HepG2 (cell line): Measurements from ENCODE around the gene METTL23. TPM values are rescaled to one million over a fixed set of nuclear protein-coding genes. Genes with fewer than 3 reads are reported as not detected.
A peak's percentile ranks its signal among the peaks of the same experiment; 100 is the strongest.

ENCODE experiments used
- CBX1 ChIP-seq: IDR thresholded peaks from one replicate; pipeline ENCODE4 v1.6.1; 2016; ENCODE audit warnings: antibody characterized with exemption, low read depth
- CEBPB ChIP-seq: IDR thresholded peaks from 2 replicates; pipeline ENCODE4 v1.6.1; 2011; ENCODE audit warnings: low read depth, low read length, improper control_type of control experiment, borderline replicate concordance
- E2F2 ChIP-seq: sonication (generic); formaldehyde crosslinking; IDR thresholded peaks from 2 replicates; pipeline ENCODE4 v1.4.0; 2020; ENCODE audit warnings: missing genetic modification reagents, borderline replicate concordance
- FOXK1 ChIP-seq: sonication (generic); formaldehyde crosslinking; IDR thresholded peaks from 2 replicates; pipeline ENCODE4 v1.4.0; 2020; ENCODE audit warnings: low read depth, missing genetic modification reagents, borderline replicate concordance
- HCFC1 ChIP-seq: fragments of 150-350 bp; IDR thresholded peaks from 2 replicates; pipeline ENCODE4 v1.6.1; 2014; ENCODE audit warnings: low read depth, low read length
- IRF2 ChIP-seq: IDR thresholded peaks from 2 replicates; pipeline ENCODE4 v1.6.1; 2018; ENCODE audit warnings: missing genetic modification reagents, missing compliant biosample characterization
- KLF12 ChIP-seq: sonication (generic); formaldehyde crosslinking; IDR thresholded peaks from 2 replicates; pipeline ENCODE4 v1.4.0; 2020; ENCODE audit warnings: missing genetic modification reagents, borderline replicate concordance
- MXD1 ChIP-seq: sonication (generic); formaldehyde crosslinking; IDR thresholded peaks from 2 replicates; pipeline ENCODE4 v1.4.0; 2020; ENCODE audit warnings: mild to moderate bottlenecking, missing genetic modification reagents
- MXD4 ChIP-seq: IDR thresholded peaks from 2 replicates; pipeline ENCODE4 v1.6.1; 2016; ENCODE audit warnings: mild to moderate bottlenecking, missing biosample characterization, missing genetic modification reagents
- PCBP2 ChIP-seq: fragments of 200-400 bp; formaldehyde crosslinking; optimal IDR thresholded peaks from 2 replicates; pipeline ENCODE3; 2018; ENCODE audit warnings: low read length, low read depth; ENCODE audit not compliant: poor library complexity, severe bottlenecking
- SIN3A ChIP-seq: IDR thresholded peaks from 2 replicates; pipeline ENCODE4 v1.6.1; 2011; ENCODE audit warnings: low read depth, mild to moderate bottlenecking, control low read depth, low read length, borderline replicate concordance
- SKI ChIP-seq: fragments of 450-650 bp; IDR thresholded peaks from one replicate; pipeline ENCODE4 v1.6.1; 2018; ENCODE audit warnings: mild to moderate bottlenecking; ENCODE audit not compliant: partially characterized antibody
- SNAPC2 ChIP-seq: sonication (generic); formaldehyde crosslinking; IDR thresholded peaks from 2 replicates; pipeline ENCODE4 v1.8.1; 2022; ENCODE audit warnings: mild to moderate bottlenecking, missing genetic modification reagents
- TMF1 ChIP-seq: sonication (generic); formaldehyde crosslinking; IDR thresholded peaks from 2 replicates; pipeline ENCODE4 v1.8.1; 2022; ENCODE audit warnings: low read depth, missing genetic modification reagents
- TRIM24 ChIP-seq: sonication (generic); formaldehyde crosslinking; IDR thresholded peaks from 2 replicates; pipeline ENCODE4 v1.8.0; 2022; ENCODE audit warnings: mild to moderate bottlenecking, missing genetic modification reagents
- ZBTB3 ChIP-seq: sonication (generic); formaldehyde crosslinking; IDR thresholded peaks from 2 replicates; pipeline ENCODE4 v1.4.0; 2020; ENCODE audit warnings: low read depth, mild to moderate bottlenecking, moderate library complexity, missing genetic modification reagents, borderline replicate concordance
- ZFP1 ChIP-seq: IDR thresholded peaks from 2 replicates; pipeline ENCODE4 v1.6.1; 2016
- ZFY ChIP-seq: sonication (generic); formaldehyde crosslinking; IDR thresholded peaks from 2 replicates; pipeline ENCODE4 v1.4.0; 2020; ENCODE audit warnings: missing genetic modification reagents
- ZNF253 ChIP-seq: sonication (generic); formaldehyde crosslinking; IDR thresholded peaks from 2 replicates; pipeline ENCODE4 v1.8.0; 2022; ENCODE audit warnings: mild to moderate bottlenecking, missing genetic modification reagents, borderline replicate concordance
- ZNF484 ChIP-seq: sonication (generic); formaldehyde crosslinking; IDR thresholded peaks from 2 replicates; pipeline ENCODE4 v1.5.1; 2020; ENCODE audit warnings: mild to moderate bottlenecking, low read depth, missing genetic modification reagents, borderline replicate concordance
- ZNF792 ChIP-seq: IDR thresholded peaks from 2 replicates; pipeline ENCODE4 v1.6.1; 2016
- ZNF891 ChIP-seq: sonication (generic); formaldehyde crosslinking; IDR thresholded peaks from 2 replicates; pipeline ENCODE4 v1.5.0; 2020; ENCODE audit warnings: mild to moderate bottlenecking, missing genetic modification reagents
- polyA plus RNA-seq, 8 experiments: library from polyadenylated mRNA; depleted of rRNA in 3 of 8; stranded (reverse) in 7 of 8; unstranded in 1 of 8; fragments of >200 nt; fragmentation: Illumina TruSeq in 4 of 8; extraction: Trizol in 4 of 8; gene quantifications; 2 replicates each; pipeline versions ENCODE4 v1.2.1 to v1.2.3, GENCODE V29; 2011 to 2016; ENCODE audit warnings: low read depth in 4 of 8, missing spikeins in 1 of 8, mixed read lengths in 1 of 8; ENCODE audit not compliant: insufficient read depth in 1 of 8
- total RNA-seq, 5 experiments: library from RNA; depleted of rRNA; stranded (reverse); fragments of >200 nt; fragmentation: Illumina TruSeq; extraction: Trizol; gene quantifications; 2 replicates each; pipeline ENCODE4 v1.2.3, GENCODE V29; 2016; ENCODE audit warnings: low read depth in 1 of 5
- TF ChIP-seq, protein P1 (sequence below): sonication (generic); formaldehyde crosslinking; IDR thresholded peaks from 2 replicates; pipeline ENCODE4 v1.8.1; 2022; ENCODE audit warnings: mild to moderate bottlenecking, missing genetic modification reagents
- TF ChIP-seq, protein P2 (sequence below): sonication (generic); formaldehyde crosslinking; IDR thresholded peaks from 2 replicates; pipeline ENCODE4 v1.8.1; 2023; ENCODE audit warnings: mild to moderate bottlenecking, inconsistent platforms, moderate library complexity, missing genetic modification reagents, borderline replicate concordance
- TF ChIP-seq, protein P3 (sequence below): sonication (generic); formaldehyde crosslinking; IDR thresholded peaks from 2 replicates; pipeline ENCODE4 v1.4.0; 2020; ENCODE audit warnings: missing genetic modification reagents

Gene METTL23
- total and polyA plus RNA-seq, 2 of the 13 experiments (the other 11 are each of a cell fraction or from before 2014, with no cell fraction given) = 39.9 to 104 TPM

- no peak for TF ChIP-seq TRIM24 (CRISPR knock-in tag)
- TF ChIP-seq ZNF484 = 0 out of 2 replicates have a peak, but pooled peaks have one; percentile 28
- peak; percentile 90 for TF ChIP-seq ZFY
- TF ChIP-seq E2F2 (CRISPR knock-in tag) = 0 out of 2 replicates have a peak, but pooled peaks have one; percentile 27
- TF ChIP-seq, protein P1, sequence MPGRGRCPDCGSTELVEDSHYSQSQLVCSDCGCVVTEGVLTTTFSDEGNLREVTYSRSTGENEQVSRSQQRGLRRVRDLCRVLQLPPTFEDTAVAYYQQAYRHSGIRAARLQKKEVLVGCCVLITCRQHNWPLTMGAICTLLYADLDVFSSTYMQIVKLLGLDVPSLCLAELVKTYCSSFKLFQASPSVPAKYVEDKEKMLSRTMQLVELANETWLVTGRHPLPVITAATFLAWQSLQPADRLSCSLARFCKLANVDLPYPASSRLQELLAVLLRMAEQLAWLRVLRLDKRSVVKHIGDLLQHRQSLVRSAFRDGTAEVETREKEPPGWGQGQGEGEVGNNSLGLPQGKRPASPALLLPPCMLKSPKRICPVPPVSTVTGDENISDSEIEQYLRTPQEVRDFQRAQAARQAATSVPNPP (CRISPR knock-in tag) = peak; percentile 53; the same call in 1 of the 2 replicates
- TF ChIP-seq MXD1 (CRISPR knock-in tag) = peak; percentile 43; the same call in 1 of the 2 replicates
- no peak; the same call in 1 of the 2 replicates for TF ChIP-seq ZNF792 (CRISPR knock-in tag)
- peak; percentile 68; the same call in 1 of the 2 replicates for TF ChIP-seq ZNF891 (CRISPR knock-in tag)
- no peak for TF ChIP-seq ZBTB3 (CRISPR knock-in tag)
- TF ChIP-seq KLF12 = peak; percentile 85; the same call in 1 of the 2 replicates
- peak; percentile 28; the same call in 1 of the 2 replicates for TF ChIP-seq TMF1
- TF ChIP-seq, protein P2, sequence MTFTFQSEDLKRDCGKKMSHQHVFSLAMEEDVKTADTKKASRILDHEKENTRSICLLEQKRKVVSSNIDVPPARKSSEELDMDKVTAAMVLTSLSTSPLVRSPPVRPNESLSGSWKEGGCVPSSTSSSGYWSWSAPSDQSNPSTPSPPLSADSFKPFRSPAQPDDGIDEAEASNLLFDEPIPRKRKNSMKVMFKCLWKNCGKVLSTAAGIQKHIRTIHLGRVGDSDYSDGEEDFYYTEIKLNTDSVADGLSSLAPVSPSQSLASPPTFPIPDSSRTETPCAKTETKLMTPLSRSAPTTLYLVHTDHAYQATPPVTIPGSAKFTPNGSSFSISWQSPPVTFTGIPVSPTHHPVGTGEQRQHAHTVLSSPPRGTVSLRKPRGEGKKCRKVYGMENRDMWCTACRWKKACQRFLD (CRISPR knock-in tag) = peak; percentile 32; the same call in 1 of the 2 replicates
- peak; percentile 14; the same call in 1 of the 2 replicates for TF ChIP-seq FOXK1
- TF ChIP-seq CBX1 = peak; percentile 69
- TF ChIP-seq, protein P3, sequence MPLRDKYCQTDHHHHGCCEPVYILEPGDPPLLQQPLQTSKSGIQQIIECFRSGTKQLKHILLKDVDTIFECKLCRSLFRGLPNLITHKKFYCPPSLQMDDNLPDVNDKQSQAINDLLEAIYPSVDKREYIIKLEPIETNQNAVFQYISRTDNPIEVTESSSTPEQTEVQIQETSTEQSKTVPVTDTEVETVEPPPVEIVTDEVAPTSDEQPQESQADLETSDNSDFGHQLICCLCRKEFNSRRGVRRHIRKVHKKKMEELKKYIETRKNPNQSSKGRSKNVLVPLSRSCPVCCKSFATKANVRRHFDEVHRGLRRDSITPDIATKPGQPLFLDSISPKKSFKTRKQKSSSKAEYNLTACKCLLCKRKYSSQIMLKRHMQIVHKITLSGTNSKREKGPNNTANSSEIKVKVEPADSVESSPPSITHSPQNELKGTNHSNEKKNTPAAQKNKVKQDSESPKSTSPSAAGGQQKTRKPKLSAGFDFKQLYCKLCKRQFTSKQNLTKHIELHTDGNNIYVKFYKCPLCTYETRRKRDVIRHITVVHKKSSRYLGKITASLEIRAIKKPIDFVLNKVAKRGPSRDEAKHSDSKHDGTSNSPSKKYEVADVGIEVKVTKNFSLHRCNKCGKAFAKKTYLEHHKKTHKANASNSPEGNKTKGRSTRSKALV (CRISPR knock-in tag) = peak; percentile 0; the same call in 1 of the 2 replicates
- peak; percentile 58 for TF ChIP-seq SKI
- 0 out of 2 replicates have a peak, but pooled peaks have one; percentile 38 for TF ChIP-seq MXD4 (CRISPR knock-in tag)
- TF ChIP-seq SNAPC2 (CRISPR knock-in tag) = peak; percentile 7; the same call in 1 of the 2 replicates
- peak; percentile 80; the same call in 1 of the 2 replicates for TF ChIP-seq IRF2 (CRISPR knock-in tag)
- peak; percentile 62 for TF ChIP-seq SIN3A
- no peak; the same call in 1 of the 2 replicates for TF ChIP-seq ZNF253 (CRISPR knock-in tag)
- TF ChIP-seq HCFC1 = peak; percentile 39
- TF ChIP-seq ZFP1 = no peak
- no peak for TF ChIP-seq PCBP2
- peak; percentile 81; the same call in 1 of the 2 replicates for TF ChIP-seq CEBPB
Observed at GRCh38 chr17:76726231-76726775, 336 bp upstream of the METTL23 start, which contains the start of gene JMJD6 (continued).
